HepG2 (cell line): ENCODE data around the gene NUB1. TPM values are rescaled to one million over a fixed set of nuclear protein-coding genes. Genes with fewer than 3 reads are reported as not detected.

Experiments used
- ATAC-seq: fragments of 200-7000 bp; cut with Tn5 transposase; 3 replicates; pipeline ENCODE4 v1.9.1; 2020; ENCODE audit warnings: mild to moderate bottlenecking, moderate library complexity
- BruUV-seq: library from RNA; stranded (reverse); fragments of 400-500 nt; replicated peaks from 2 replicates; lab custom pipeline; 2021; lab: Mats Ljungman, UMichigan
- CTCF ChIA-PET: fragments of 300-600 bp; formaldehyde crosslinking; extraction: SDS; loops from one replicate; lab custom pipeline; 2021; ENCODE audit warnings: low total read pairs, inconsistent platforms, low intra/inter-chr PET ratio; lab: Yijun Ruan, JAX
- POLR2A ChIA-PET: fragments of 350-600 bp; sonication (Branson Sonifier 250); formaldehyde crosslinking; loops from one replicate; lab custom pipeline; 2020; ENCODE audit warnings: antibody characterized with exemption, inconsistent platforms; lab: Yijun Ruan, JAX
- DNase-seq: peaks from one replicate; pipeline ENCODE4 v3.0.0-alpha.2; 2015; ENCODE audit warnings: low spot score
- FAIRE-seq: peaks from 3 replicates; lab custom pipeline; 2011; peaks lifted over from hg19 to GRCh38; lab: Jason Lieb, UNC
- H2AFZ ChIP-seq: one replicate; pipeline ENCODE4 v1.6.1; 2011; ENCODE audit warnings: low read length, inconsistent platforms
- H3K27ac ChIP-seq: fragments of 300-600 bp; 3 replicates; pipeline ENCODE4 v1.8.0; 2011; ENCODE audit warnings: mixed run types, mild to moderate bottlenecking, mixed read lengths, low read length, inconsistent platforms; ENCODE audit not compliant: insufficient read depth; ENCODE audit errors: extremely low read length
- H3K27me3 ChIP-seq, 2 experiments: fragments of 200-600 bp in 1 of 2; 2 replicates in 1 of 2; 3 replicates in 1 of 2; pipeline versions ENCODE4 v1.6.0 to v1.8.0; 2011; ENCODE audit warnings: low read length in 2 of 2, mild to moderate bottlenecking in 2 of 2, moderate library complexity in 2 of 2, inconsistent platforms in 1 of 2; ENCODE audit not compliant: insufficient read depth in 2 of 2, control insufficient read depth in 1 of 2
- H3K36me3 ChIP-seq, 2 experiments: fragments of 200-600 bp in 1 of 2; replicated peaks in 1 of 2; 2 replicates in 1 of 2; 3 replicates in 1 of 2; pipeline versions ENCODE4 v1.5.1 to v1.8.0; 2011; ENCODE audit warnings: low read length in 2 of 2, inconsistent platforms in 1 of 2; ENCODE audit not compliant: insufficient read depth in 2 of 2, control insufficient read depth in 1 of 2
- H3K4me1 ChIP-seq: 2 replicates; pipeline ENCODE4 v1.5.1; 2012; ENCODE audit warnings: low read length, inconsistent platforms; ENCODE audit not compliant: insufficient read depth
- H3K4me2 ChIP-seq: 2 replicates; pipeline ENCODE4 v1.6.0; 2011; ENCODE audit warnings: low read depth, low read length, inconsistent platforms
- H3K4me3 ChIP-seq, 3 experiments: fragments of 200-600 bp in 1 of 3; sonication (generic), shearing (Covaris generic) in 1 of 3; replicated peaks in 1 of 3; 2 replicates each; pipeline ENCODE4 v1.5.1; 2011 to 2016; ENCODE audit warnings: low read length in 3 of 3, inconsistent platforms in 2 of 3, low read depth in 2 of 3, mild to moderate bottlenecking in 2 of 3, control low read depth in 1 of 3, mixed read lengths in 1 of 3; ENCODE audit not compliant: insufficient read depth in 1 of 3
- H3K79me2 ChIP-seq: one replicate; pipeline ENCODE4 v1.6.1; 2011; ENCODE audit warnings: low read length, inconsistent platforms; ENCODE audit not compliant: insufficient read depth
- H3K9ac ChIP-seq: 2 replicates; pipeline ENCODE4 v1.6.0; 2011; ENCODE audit warnings: mild to moderate bottlenecking, low read depth, low read length, inconsistent platforms; ENCODE audit not compliant: insufficient read depth
- H3K9me3 ChIP-seq: 2 replicates; pipeline ENCODE4 v1.5.1; 2012; ENCODE audit warnings: mild to moderate bottlenecking, low read length
- H4K20me1 ChIP-seq: 2 replicates; pipeline ENCODE4 v1.6.0; 2011; ENCODE audit warnings: inconsistent platforms, mild to moderate bottlenecking, low read length, moderate library complexity; ENCODE audit not compliant: insufficient read depth
- GABPB1 ChIP-seq: IDR thresholded peaks from 2 replicates; pipeline ENCODE4 v1.6.1; 2016; ENCODE audit warnings: mild to moderate bottlenecking, missing genetic modification reagents, moderate library complexity, missing compliant biosample characterization
- HNRNPUL1 ChIP-seq: fragments of 200-400 bp; formaldehyde crosslinking; IDR thresholded peaks from 2 replicates; pipeline ENCODE4 v1.6.1; 2017; ENCODE audit warnings: low read depth, mild to moderate bottlenecking, low read length, moderate library complexity
- NR2F6 ChIP-seq, 2 experiments: IDR thresholded peaks; 2 replicates each; pipeline ENCODE4 v1.6.1; 2016; ENCODE audit warnings: antibody characterized with exemption in 1 of 2, mild to moderate bottlenecking in 1 of 2
- ZNF317 ChIP-seq: sonication (generic); formaldehyde crosslinking; IDR thresholded peaks from 2 replicates; pipeline ENCODE4 v1.5.0; 2020; ENCODE audit warnings: mild to moderate bottlenecking, missing genetic modification reagents
- ZNF512B ChIP-seq: sonication (generic); formaldehyde crosslinking; IDR thresholded peaks from 2 replicates; pipeline ENCODE4 v1.5.1; 2020; ENCODE audit warnings: missing genetic modification reagents, mild to moderate bottlenecking, borderline replicate concordance
- ZNF558 ChIP-seq: sonication (generic); formaldehyde crosslinking; IDR thresholded peaks from 2 replicates; pipeline ENCODE4 v1.9.0; 2022; ENCODE audit warnings: mild to moderate bottlenecking, missing genetic modification reagents, borderline replicate concordance
- WGBS: methylation state at CpG from one replicate; pipeline ENCODE4 v1.1.6; 2017; ENCODE audit warnings: low lambda C conversion rate; 5-methylcytosine and 5-hydroxymethylcytosine counted together
- in situ Hi-C: cut with HindIII; loops from 2 replicates; pipeline ENCODE4 v1.10.0; 2017; ENCODE audit warnings: low pct_unique_long_range_greater_than_20kb; ENCODE audit not compliant: extremely low pct_ligation_motif_present
- intact Hi-C: fragments of 100-400 bp; cut with micrococcal nuclease; formaldehyde crosslinking; loops from one replicate; pipeline ENCODE4 v1.10.0; 2022; ENCODE audit not compliant: unreplicated experiment
- polyA plus RNA-seq, 8 experiments: library from polyadenylated mRNA; depleted of rRNA in 3 of 8; stranded (reverse) in 7 of 8; unstranded in 1 of 8; fragments of >200 nt; fragmentation: Illumina TruSeq in 4 of 8; extraction: Trizol in 4 of 8; gene quantifications; 2 replicates each; pipeline versions ENCODE4 v1.2.1 to v1.2.3, GENCODE V29; 2011 to 2016; ENCODE audit warnings: low read depth in 4 of 8, missing spikeins in 1 of 8, mixed read lengths in 1 of 8; ENCODE audit not compliant: insufficient read depth in 1 of 8
- total RNA-seq, 5 experiments: library from RNA; depleted of rRNA; stranded (reverse); fragments of >200 nt; fragmentation: Illumina TruSeq; extraction: Trizol; gene quantifications; 2 replicates each; pipeline ENCODE4 v1.2.3, GENCODE V29; 2016; ENCODE audit warnings: low read depth in 1 of 5
- TF ChIP-seq, protein P1 (sequence below): sonication (generic); formaldehyde crosslinking; IDR thresholded peaks from 2 replicates; pipeline ENCODE4 v1.9.0; 2021; ENCODE audit warnings: missing genetic modification reagents, borderline replicate concordance
- TF ChIP-seq, protein P2 (sequence below): sonication (generic); formaldehyde crosslinking; IDR thresholded peaks from 2 replicates; pipeline ENCODE4 v1.5.1; 2020; ENCODE audit warnings: missing genetic modification reagents, mild to moderate bottlenecking, borderline replicate concordance
- TF ChIP-seq, protein P3 (sequence below): IDR thresholded peaks from 2 replicates; pipeline ENCODE4 v1.6.1; 2016; ENCODE audit warnings: missing compliant biosample characterization, missing genetic modification reagents, borderline replicate concordance

The NUB1 gene
- total and polyA plus RNA-seq, 2 of the 13 experiments (the other 11 are each of a cell fraction or from before 2014, with no cell fraction given): 27.1 to 37.0 TPM

DNA sequence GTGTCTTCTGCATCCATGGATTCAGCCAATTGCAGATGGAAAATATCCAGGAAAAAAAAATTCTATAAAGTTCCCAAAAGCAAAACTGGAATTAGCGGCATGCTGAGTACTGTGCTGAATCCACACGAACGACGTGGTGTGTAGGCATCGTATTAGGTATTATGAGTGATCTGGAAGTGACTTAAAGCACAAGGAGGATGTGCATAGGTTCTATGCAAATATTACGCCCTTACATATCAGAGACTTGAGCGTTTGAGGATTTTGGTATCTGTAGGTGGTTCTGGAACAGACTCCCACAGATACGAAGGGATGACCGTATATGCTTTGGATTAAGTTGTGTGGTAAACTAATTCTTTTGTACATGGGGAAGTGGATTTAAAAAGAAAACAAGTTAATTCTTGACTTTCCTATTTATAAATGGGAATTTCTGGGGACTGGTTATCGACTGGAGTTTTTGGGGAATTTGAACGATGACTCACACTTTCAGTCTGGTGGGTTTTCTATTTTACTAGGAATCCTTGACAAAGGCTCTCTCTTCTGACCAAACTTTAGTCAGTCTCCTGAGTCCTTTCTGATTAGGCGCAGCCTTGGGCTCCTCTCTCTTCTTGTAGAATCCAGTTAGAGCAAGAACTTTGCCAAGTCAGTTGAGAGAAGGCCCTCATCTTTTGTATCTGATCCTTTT lies 5.4 kb upstream of the NUB1 start:
- CTCF ChIA-PET: no interaction called here
- WGBS: 62% methylated on average over 12 of the region's 12 CpGs
- Histone ChIP-seq H3K4me1 (peaks cover 41% of the 10 kb centered on the region), H3K9me3 (no peaks in the 10 kb centered on the region), H3K4me2 (no peak overlapping the region), H3K27me3 (peaks cover 1 to 5% of the 10 kb centered on the region in 2 experiments; a peak in 1 of 5 replicates), H3K9ac (no peak overlapping the region), H3K79me2 (no peaks in the 10 kb centered on the region), H2AFZ (no peak overlapping the region), H3K4me3 (no peak overlapping the region), H3K36me3 (no peaks in the 10 kb centered on the region), H4K20me1 (no peaks in the 10 kb centered on the region), H3K27ac (no peak overlapping the region)
- POLR2A ChIA-PET: no interaction called here
- in situ Hi-C loops (no loop called here), intact Hi-C loops (no loop called here)
- TF ChIP-seq ZNF317: no peak
- TF ChIP-seq ZNF558: no peak
- TF ChIP-seq, protein P1, sequence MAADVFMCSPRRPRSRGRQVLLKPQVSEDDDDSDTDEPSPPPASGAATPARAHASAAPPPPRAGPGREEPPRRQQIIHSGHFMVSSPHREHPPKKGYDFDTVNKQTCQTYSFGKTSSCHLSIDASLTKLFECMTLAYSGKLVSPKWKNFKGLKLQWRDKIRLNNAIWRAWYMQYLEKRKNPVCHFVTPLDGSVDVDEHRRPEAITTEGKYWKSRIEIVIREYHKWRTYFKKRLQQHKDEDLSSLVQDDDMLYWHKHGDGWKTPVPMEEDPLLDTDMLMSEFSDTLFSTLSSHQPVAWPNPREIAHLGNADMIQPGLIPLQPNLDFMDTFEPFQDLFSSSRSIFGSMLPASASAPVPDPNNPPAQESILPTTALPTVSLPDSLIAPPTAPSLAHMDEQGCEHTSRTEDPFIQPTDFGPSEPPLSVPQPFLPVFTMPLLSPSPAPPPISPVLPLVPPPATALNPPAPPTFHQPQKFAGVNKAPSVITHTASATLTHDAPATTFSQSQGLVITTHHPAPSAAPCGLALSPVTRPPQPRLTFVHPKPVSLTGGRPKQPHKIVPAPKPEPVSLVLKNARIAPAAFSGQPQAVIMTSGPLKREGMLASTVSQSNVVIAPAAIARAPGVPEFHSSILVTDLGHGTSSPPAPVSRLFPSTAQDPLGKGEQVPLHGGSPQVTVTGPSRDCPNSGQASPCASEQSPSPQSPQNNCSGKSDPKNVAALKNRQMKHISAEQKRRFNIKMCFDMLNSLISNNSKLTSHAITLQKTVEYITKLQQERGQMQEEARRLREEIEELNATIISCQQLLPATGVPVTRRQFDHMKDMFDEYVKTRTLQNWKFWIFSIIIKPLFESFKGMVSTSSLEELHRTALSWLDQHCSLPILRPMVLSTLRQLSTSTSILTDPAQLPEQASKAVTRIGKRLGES: no peak
- no peak for TF ChIP-seq GABPB1 (CRISPR knock-in tag)
- TF ChIP-seq ZNF512B (CRISPR knock-in tag): no peak
- TF ChIP-seq HNRNPUL1: no peak
- TF ChIP-seq, protein P2, sequence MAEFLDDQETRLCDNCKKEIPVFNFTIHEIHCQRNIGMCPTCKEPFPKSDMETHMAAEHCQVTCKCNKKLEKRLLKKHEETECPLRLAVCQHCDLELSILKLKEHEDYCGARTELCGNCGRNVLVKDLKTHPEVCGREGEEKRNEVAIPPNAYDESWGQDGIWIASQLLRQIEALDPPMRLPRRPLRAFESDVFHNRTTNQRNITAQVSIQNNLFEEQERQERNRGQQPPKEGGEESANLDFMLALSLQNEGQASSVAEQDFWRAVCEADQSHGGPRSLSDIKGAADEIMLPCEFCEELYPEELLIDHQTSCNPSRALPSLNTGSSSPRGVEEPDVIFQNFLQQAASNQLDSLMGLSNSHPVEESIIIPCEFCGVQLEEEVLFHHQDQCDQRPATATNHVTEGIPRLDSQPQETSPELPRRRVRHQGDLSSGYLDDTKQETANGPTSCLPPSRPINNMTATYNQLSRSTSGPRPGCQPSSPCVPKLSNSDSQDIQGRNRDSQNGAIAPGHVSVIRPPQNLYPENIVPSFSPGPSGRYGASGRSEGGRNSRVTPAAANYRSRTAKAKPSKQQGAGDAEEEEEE (CRISPR knock-in tag): no peak
- TF ChIP-seq NR2F6 (IDR thresholded peaks at IDR 0.05): no peak
- TF ChIP-seq NR2F6 (CRISPR knock-in tag; IDR thresholded peaks at IDR 0.05): no peak
- TF ChIP-seq, protein P3, sequence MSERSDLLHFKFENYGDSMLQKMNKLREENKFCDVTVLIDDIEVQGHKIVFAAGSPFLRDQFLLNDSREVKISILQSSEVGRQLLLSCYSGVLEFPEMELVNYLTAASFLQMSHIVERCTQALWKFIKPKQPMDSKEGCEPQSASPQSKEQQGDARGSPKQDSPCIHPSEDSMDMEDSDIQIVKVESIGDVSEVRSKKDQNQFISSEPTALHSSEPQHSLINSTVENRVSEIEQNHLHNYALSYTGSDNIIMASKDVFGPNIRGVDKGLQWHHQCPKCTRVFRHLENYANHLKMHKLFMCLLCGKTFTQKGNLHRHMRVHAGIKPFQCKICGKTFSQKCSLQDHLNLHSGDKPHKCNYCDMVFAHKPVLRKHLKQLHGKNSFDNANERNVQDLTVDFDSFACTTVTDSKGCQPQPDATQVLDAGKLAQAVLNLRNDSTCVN: no peak
- BruUV-seq: no TSS peak
- ATAC-seq (no peak), DNase-seq (no peak), FAIRE-seq (no peak)
